Heart left ventricle (tissue), 16 donors: ENCODE results near the gene CCL22. TPM values are rescaled to one million over a fixed set of nuclear protein-coding genes. Genes with fewer than 3 reads are reported as not detected.

ENCODE experiments used
- ATAC-seq, 4 donors: fragments of 200-7000 bp; cut with Tn5 transposase; one replicate each; pipeline ENCODE4 v1.9.1; 2020 to 2022; ENCODE audit warnings: moderate library complexity in 4 of 4, mild to moderate bottlenecking in 3 of 4, moderate number of reproducible peaks in 1 of 4
- DNase-seq, 5 donors: peaks; one replicate each; pipeline ENCODE4 v3.0.0-alpha.2; 2020
- H3K27ac ChIP-seq, 12 donors: fragments of 200-600 bp; sonication (generic) in 4 of 12; one replicate each; pipeline versions ENCODE4 v1.5.0 to v1.8.0; 2016 to 2022; ENCODE audit warnings: mild to moderate bottlenecking in 2 of 12
- H3K27me3 ChIP-seq, 9 donors: fragments of 200-600 bp; sonication (generic) in 2 of 9; one replicate each; pipeline versions ENCODE4 v1.5.1 to v1.8.0; 2016 to 2022; ENCODE audit warnings: mild to moderate bottlenecking in 3 of 9
- H3K36me3 ChIP-seq, 9 donors: fragments of 200-600 bp; sonication (generic) in 2 of 9; one replicate each; pipeline versions ENCODE4 v1.5.0 to v1.8.0; 2018 to 2022; ENCODE audit warnings: mild to moderate bottlenecking in 2 of 9
- H3K4me1 ChIP-seq, 12 donors: fragments of 200-600 bp; sonication (generic) in 4 of 12; one replicate each; pipeline versions ENCODE4 v1.5.0 to v1.8.0; 2016 to 2022; ENCODE audit warnings: mild to moderate bottlenecking in 3 of 12
- H3K4me3 ChIP-seq, 12 donors: fragments of 200-600 bp; sonication (generic) in 4 of 12; one replicate each; pipeline versions ENCODE4 v1.5.0 to v1.8.0; 2017 to 2022; ENCODE audit warnings: mild to moderate bottlenecking in 9 of 12, moderate library complexity in 4 of 12
- H3K9me3 ChIP-seq, 12 donors: fragments of 200-600 bp; sonication (generic) in 4 of 12; one replicate each; pipeline versions ENCODE4 v1.5.0 to v1.8.0; 2016 to 2022; ENCODE audit warnings: mild to moderate bottlenecking in 1 of 12
- CTCF ChIP-seq, 12 donors: fragments of 200-600 bp; sonication (generic) in 4 of 12; IDR thresholded peaks; one replicate each; pipeline versions ENCODE4 v1.5.0 to v1.8.0; 2018 to 2022; ENCODE audit warnings: antibody characterized with exemption in 12 of 12, mild to moderate bottlenecking in 5 of 12
- POLR2A ChIP-seq, 2 donors: fragments of 450-650 bp; IDR thresholded peaks; one replicate each; pipeline ENCODE4 v1.6.1; 2017; ENCODE audit warnings: antibody characterized with exemption in 2 of 2, mild to moderate bottlenecking in 2 of 2, moderate library complexity in 2 of 2
- WGBS, 4 donors: extraction: QIAGEN DNeasy Blood & Tissue Kit in 2 of 4; methylation state at CpG; one replicate each; pipeline versions ENCODE4 v1.1.5 to v1.1.7; 2013 to 2018; 5-methylcytosine and 5-hydroxymethylcytosine counted together
- intact Hi-C, 10 donors: fragments of 100-400 bp; cut with DNase I; formaldehyde crosslinking; loops; one replicate each; pipeline versions ENCODE4 v1.11.1 to v1.14.2; 2022
- polyA plus RNA-seq, 2 donors: library from polyadenylated mRNA; stranded (reverse); fragments of 200-250 nt; gene quantifications; one replicate each; pipeline ENCODE4 v1.2.3, GENCODE V29; 2013
- total RNA-seq, 9 donors: library from RNA; depleted of rRNA in 2 of 9; stranded (reverse); fragments of >200 nt in 2 of 9; fragmentation: NEBNext Ultra II Directional in 3 of 9; extraction: Animal tissue kit (Norgen Biotek cat#: 25700) in 3 of 9; gene quantifications; one replicate each; pipeline versions ENCODE4 v1.1.0 to v1.2.4, GENCODE V29; 2016 to 2023
- donor health status: ischemic (EF 13 %, LVEDD 7.1; RV severe dilation, severe dysfunction).
- donor health status: healthy with polysubstance abuse.
- donor health status: DM: no; HTN: yes; CAD: no.
- donor health status: DM: no; HTN: no; CAD: no.
- donor health status: ischemic (EF 25% LVEDD 6.9; RV normal size, moderate dysfunction).
- donor health status: ischemic (EF 25% LVEDD 5.7; RV mildly dilated, moderate dysfunction).
- donor health status: healthy.
- donor health status: DM: yes; HTN: yes; CAD: no.
- donor health status: ischemic (EF 35%, LVEDD 5.7; RV mildly dilated, moderate dysfunction).
- donor health status: nonischemic (EF 11% LVEDD 7.7; RV severe dilation, severe dysfunction).
- donor health status: DM: yes; HTN: yes; CAD: no.
- donor health status: PGD.
- donor health status: ischemic (EF 29% LVEDD 5.4; RV normal size, mild dysfunction).
- donor health status: nonischemic (EF 23%, LVEDD 6.1; RV moderate dilation, normal function).

CCL22 gene
- total and polyA plus RNA-seq, 11 donors, result 0.06 to 0.24 (median 0.12) TPM; not detected in 5

DNA sequence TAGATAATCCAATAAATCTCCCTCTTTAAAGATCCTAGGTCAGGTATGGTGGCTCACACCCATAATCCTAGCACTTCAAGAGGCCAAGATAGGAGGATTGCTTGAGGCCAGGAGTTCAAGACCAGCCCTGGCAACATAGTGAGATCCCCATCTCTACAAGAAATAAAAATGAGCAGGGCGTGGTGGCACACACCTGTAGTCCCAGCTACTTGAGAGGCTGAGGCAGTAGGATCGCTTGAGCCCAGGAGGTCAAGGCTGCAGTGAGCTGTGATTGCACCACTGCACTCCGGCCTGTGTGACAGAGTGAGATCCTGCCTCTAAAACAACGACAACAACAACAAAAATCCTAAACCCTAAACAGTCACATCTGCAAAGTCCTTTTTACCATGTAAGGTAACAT, 2.0 kb upstream of the CCL22 start:
- Histone ChIP-seq H3K4me3 (no peak overlapping the region), H3K27ac (no peak overlapping the region), H3K27me3 (no peaks in the 10 kb centered on the region), H3K36me3 (no peaks in the 10 kb centered on the region), H3K4me1 (no peaks in the 10 kb centered on the region), H3K9me3 (no peaks in the 10 kb centered on the region)
- TF ChIP-seq POLR2A (IDR thresholded peaks at IDR 0.05) (no peak), CTCF (IDR thresholded peaks at IDR 0.05) (no peak)
- no peak for DNase-seq
- intact Hi-C loops, result no loop called here
- WGBS, 4 donors, result 83 to 96% (median 92%) methylated on average over 4 of the region's 4 CpGs
- ATAC-seq, result no peak

- Histone ChIP-seq H3K4me3 (no peak overlapping the region), H3K27ac (no peak overlapping the region), H3K9me3 (no peaks in the 10 kb centered on the region), H3K27me3 (no peaks in the 10 kb centered on the region), H3K4me1 (no peaks in the 10 kb centered on the region), H3K36me3 (no peaks in the 10 kb centered on the region)
- WGBS, 4 donors, result 79 to 88% (median 85%) methylated on average over 9 of the region's 9 CpGs
- no peak for DNase-seq
- intact Hi-C loops, result no loop called here
- TF ChIP-seq POLR2A (IDR thresholded peaks at IDR 0.05), result no peak
- TF ChIP-seq CTCF (IDR thresholded peaks at IDR 0.05), result no peak
- ATAC-seq, result peak in 1 of 4 donors; percentile 33
Observed at GRCh38 chr16:57357330-57358085, 1.1 kb upstream of the CCL22 start.

DNA sequence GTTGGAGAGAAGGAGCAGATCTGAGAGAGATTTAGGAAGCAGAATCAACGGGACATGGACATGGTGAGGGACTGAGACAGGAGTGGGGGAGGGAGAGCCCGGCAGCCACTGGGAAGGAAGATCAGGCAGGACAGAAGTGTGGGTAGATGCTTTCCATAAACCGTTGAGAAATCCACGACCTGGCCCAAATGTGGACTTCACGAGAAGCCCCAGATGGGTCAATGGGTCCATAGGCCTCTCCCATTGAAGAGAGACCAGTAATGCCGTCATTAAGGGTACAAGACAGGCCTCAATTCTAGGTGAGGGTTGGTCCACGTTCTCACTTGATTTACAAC, 530 bp upstream of the CCL22 start:
- no peak for ATAC-seq
- Histone ChIP-seq H3K27me3 (no peaks in the 10 kb centered on the region), H3K36me3 (no peaks in the 10 kb centered on the region), H3K27ac (no peak overlapping the region), H3K4me1 (no peaks in the 10 kb centered on the region), H3K4me3 (no peak overlapping the region), H3K9me3 (no peaks in the 10 kb centered on the region)
- intact Hi-C loops, result no loop called here
- TF ChIP-seq CTCF (IDR thresholded peaks at IDR 0.05), result no peak
- no peak for TF ChIP-seq POLR2A (IDR thresholded peaks at IDR 0.05)
- WGBS, 4 donors, result 83 to 95% (median 87%) methylated on average over 7 of the region's 7 CpGs
- no peak for DNase-seq

GRCh38 chr16:57360321-57360935, 1.8 kb downstream of the CCL22 start:
- ATAC-seq (no peak), DNase-seq (no peak)
- H3K27ac ChIP-seq, result no peak overlapping the region
- H3K36me3 ChIP-seq, result no peaks in the 10 kb centered on the region
- no peak overlapping the region for H3K4me3 ChIP-seq
- peaks cover 0 to 4% (median 0%) of the 10 kb centered on the region in 12 donors for H3K4me1 ChIP-seq
- WGBS, 4 donors, result 91 to 97% (median 96%) methylated on average over 12 to 16 of the region's 16 CpGs
- no peaks in the 10 kb centered on the region for H3K9me3 ChIP-seq
- H3K27me3 ChIP-seq, result no peaks in the 10 kb centered on the region
- TF ChIP-seq CTCF (IDR thresholded peaks at IDR 0.05) (no peak), POLR2A (IDR thresholded peaks at IDR 0.05) (no peak)
- intact Hi-C loops, result no loop called here
